HepG2 (cell line): Measurements from ENCODE around the gene B3GAT3. TPM values are rescaled to one million over a fixed set of nuclear protein-coding genes. Genes with fewer than 3 reads are reported as not detected.
A peak's percentile ranks its signal among the peaks of the same experiment; 100 is the strongest.

ENCODE experiments used
- AGO1 ChIP-seq: fragments of 200-400 bp; formaldehyde crosslinking; IDR thresholded peaks from 2 replicates; pipeline ENCODE4 v1.6.1; 2017; ENCODE audit warnings: mild to moderate bottlenecking, low read depth, low read length, moderate library complexity; ENCODE audit not compliant: poor library complexity, severe bottlenecking
- ARID2 ChIP-seq: sonication (generic); formaldehyde crosslinking; IDR thresholded peaks from 2 replicates; pipeline ENCODE4 v1.8.1; 2022; ENCODE audit warnings: mild to moderate bottlenecking, missing genetic modification reagents, borderline replicate concordance
- ATF1 ChIP-seq: IDR thresholded peaks from 2 replicates; pipeline ENCODE4 v1.6.1; 2016; ENCODE audit warnings: mild to moderate bottlenecking, control low read depth
- HOXA3 ChIP-seq: sonication (generic); formaldehyde crosslinking; IDR thresholded peaks from 2 replicates; pipeline ENCODE4 v1.5.0; 2020; ENCODE audit warnings: missing genetic modification reagents
- NCOR1 ChIP-seq: fragments of 200-600 bp; sonication (generic); IDR thresholded peaks from 2 replicates; pipeline ENCODE4 v1.7.0; 2017; ENCODE audit warnings: antibody characterized with exemption, low read length, borderline replicate concordance
- NFE2L1 ChIP-seq: sonication (generic); formaldehyde crosslinking; IDR thresholded peaks from 2 replicates; pipeline ENCODE4 v1.4.0; 2020; ENCODE audit warnings: missing genetic modification reagents, mild to moderate bottlenecking, borderline replicate concordance
- NFYC ChIP-seq: IDR thresholded peaks from 2 replicates; pipeline ENCODE4 v1.6.1; 2016; ENCODE audit warnings: missing genetic modification reagents, missing compliant biosample characterization
- NKX3-1 ChIP-seq: sonication (generic); formaldehyde crosslinking; IDR thresholded peaks from 2 replicates; pipeline ENCODE4 v1.5.0; 2020; ENCODE audit warnings: missing genetic modification reagents
- NR1H2 ChIP-seq: sonication (generic); formaldehyde crosslinking; IDR thresholded peaks from 2 replicates; pipeline ENCODE4 v1.8.1; 2022; ENCODE audit warnings: low read depth, missing genetic modification reagents, borderline replicate concordance
- NR2C2 ChIP-seq: sonication (generic); formaldehyde crosslinking; IDR thresholded peaks from 2 replicates; pipeline ENCODE4 v1.4.0; 2020; ENCODE audit warnings: missing genetic modification reagents, mild to moderate bottlenecking, moderate library complexity, borderline replicate concordance
- PCBP2 ChIP-seq: fragments of 200-400 bp; formaldehyde crosslinking; optimal IDR thresholded peaks from 2 replicates; pipeline ENCODE3; 2018; ENCODE audit warnings: low read length, low read depth; ENCODE audit not compliant: poor library complexity, severe bottlenecking
- RBFOX2 ChIP-seq: fragments of 200-400 bp; formaldehyde crosslinking; IDR thresholded peaks from 2 replicates; pipeline ENCODE4 v1.6.1; 2017; ENCODE audit warnings: low read depth, mild to moderate bottlenecking, low read length
- TAF15 ChIP-seq: fragments of 200-400 bp; formaldehyde crosslinking; IDR thresholded peaks from one replicate; pipeline ENCODE4 v1.6.1; 2018; ENCODE audit warnings: mild to moderate bottlenecking, low read depth, low read length; ENCODE audit not compliant: poor library complexity, severe bottlenecking
- TOPORS ChIP-seq: sonication (generic); formaldehyde crosslinking; IDR thresholded peaks from 2 replicates; pipeline ENCODE4 v1.8.0; 2023; ENCODE audit warnings: mild to moderate bottlenecking, missing genetic modification reagents
- UBTF ChIP-seq: sonication (generic); formaldehyde crosslinking; IDR thresholded peaks from 2 replicates; pipeline ENCODE4 v1.4.0; 2020; ENCODE audit warnings: mild to moderate bottlenecking, missing genetic modification reagents
- ZNF20 ChIP-seq: sonication (generic); formaldehyde crosslinking; IDR thresholded peaks from 2 replicates; pipeline ENCODE4 v1.4.0; 2020; ENCODE audit warnings: mild to moderate bottlenecking, moderate library complexity, missing genetic modification reagents
- ZNF280D ChIP-seq: sonication (generic); formaldehyde crosslinking; IDR thresholded peaks from 2 replicates; pipeline ENCODE4 v1.5.1; 2020; ENCODE audit warnings: mild to moderate bottlenecking, missing genetic modification reagents
- ZNF761 ChIP-seq: sonication (generic); formaldehyde crosslinking; conservative IDR thresholded peaks from 2 replicates; pipeline ENCODE4 v1.4.0; 2020; ENCODE audit warnings: mild to moderate bottlenecking, missing genetic modification reagents
- ZSCAN22 ChIP-seq: sonication (generic); formaldehyde crosslinking; IDR thresholded peaks from 2 replicates; pipeline ENCODE4 v1.4.0; 2020; ENCODE audit warnings: mild to moderate bottlenecking, missing genetic modification reagents
- polyA plus RNA-seq, 8 experiments: library from polyadenylated mRNA; depleted of rRNA in 3 of 8; stranded (reverse) in 7 of 8; unstranded in 1 of 8; fragments of >200 nt; fragmentation: Illumina TruSeq in 4 of 8; extraction: Trizol in 4 of 8; gene quantifications; 2 replicates each; pipeline versions ENCODE4 v1.2.1 to v1.2.3, GENCODE V29; 2011 to 2016; ENCODE audit warnings: low read depth in 4 of 8, missing spikeins in 1 of 8, mixed read lengths in 1 of 8; ENCODE audit not compliant: insufficient read depth in 1 of 8
- total RNA-seq, 5 experiments: library from RNA; depleted of rRNA; stranded (reverse); fragments of >200 nt; fragmentation: Illumina TruSeq; extraction: Trizol; gene quantifications; 2 replicates each; pipeline ENCODE4 v1.2.3, GENCODE V29; 2016; ENCODE audit warnings: low read depth in 1 of 5

The B3GAT3 gene
- total and polyA plus RNA-seq, 2 of the 13 experiments (the other 11 are each of a cell fraction or from before 2014, with no cell fraction given), result 21.3 to 26.1 TPM

- TF ChIP-seq ZNF280D (no peak; the same call in 1 of the 2 replicates), NR1H2 (no peak), ZNF761 (no peak; the same call in 1 of the 2 replicates), HOXA3 (CRISPR knock-in tag) (peak; percentile 14; the same call in 1 of the 2 replicates), ATF1 (CRISPR knock-in tag) (0 out of 2 replicates have a peak, but pooled peaks have one; percentile 49), PCBP2 (no peak), RBFOX2 (peak; percentile 75), ARID2 (CRISPR knock-in tag) (no peak), NR2C2 (CRISPR knock-in tag) (peak; percentile 57; the same call in 1 of the 2 replicates), NFE2L1 (CRISPR knock-in tag) (no peak), TAF15 (peak; percentile 19), NKX3-1 (CRISPR knock-in tag) (no peak), TOPORS (CRISPR knock-in tag) (no peak), ZNF20 (CRISPR knock-in tag) (no peak), NFYC (CRISPR knock-in tag) (peak; percentile 78), ZSCAN22 (no peak), UBTF (CRISPR knock-in tag) (peak; percentile 60; the same call in 1 of the 2 replicates), AGO1 (no peak), NCOR1 (peak; percentile 44; the same call in 1 of the 2 replicates)
Observed at GRCh38 chr11:62573592-62574362, 48.0 kb downstream of the B3GAT3 start, which contains the start of gene EEF1G (continued).
